Smooth muscle cell (in vitro differentiated cells): ENCODE measurements around the gene SNX5. TPM values are rescaled to one million over a fixed set of nuclear protein-coding genes. Genes with fewer than 3 reads are reported as not detected.
A peak's percentile ranks its signal among the peaks of the same experiment; 100 is the strongest.

ENCODE experiments used
- DNase-seq: peaks from one replicate; lab custom pipeline; 2025; ENCODE audit not compliant: unreplicated experiment; lab: John Stamatoyannopoulos, UW
- H2AFZ ChIP-seq: fragments of 200-600 bp; sonication (generic); 2 replicates; pipeline ENCODE4 v1.6.0; 2016; ENCODE audit warnings: antibody characterized with exemption, low read depth, mild to moderate bottlenecking
- H3F3A ChIP-seq: fragments of 200-600 bp; sonication (generic); 2 replicates; pipeline ENCODE4 v1.6.0; 2017; ENCODE audit warnings: antibody characterized with exemption, low read depth
- H3K27ac ChIP-seq: fragments of 200-600 bp; sonication (generic); 2 replicates; pipeline ENCODE4 v1.5.1; 2016; ENCODE audit warnings: low read depth, mild to moderate bottlenecking
- H3K27me3 ChIP-seq: fragments of 200-600 bp; sonication (generic); 2 replicates; pipeline ENCODE4 v1.6.1; 2016; ENCODE audit warnings: low read depth, mild to moderate bottlenecking
- H3K36me3 ChIP-seq: fragments of 200-600 bp; sonication (generic); 2 replicates; pipeline ENCODE4 v1.5.1; 2016; ENCODE audit warnings: low read depth
- H3K4me1 ChIP-seq: fragments of 200-600 bp; sonication (generic); 2 replicates; pipeline ENCODE4 v1.5.1; 2016; ENCODE audit warnings: low read depth
- H3K4me2 ChIP-seq: fragments of 200-600 bp; sonication (generic); 2 replicates; pipeline ENCODE4 v1.6.0; 2016; ENCODE audit warnings: mild to moderate bottlenecking
- H3K4me3 ChIP-seq: fragments of 200-600 bp; sonication (generic); 2 replicates; pipeline ENCODE4 v1.5.1; 2016; ENCODE audit warnings: mild to moderate bottlenecking
- H3K79me2 ChIP-seq: fragments of 200-600 bp; sonication (generic); 2 replicates; pipeline ENCODE4 v1.6.0; 2016; ENCODE audit warnings: low read depth, mild to moderate bottlenecking
- H3K9ac ChIP-seq: fragments of 200-600 bp; sonication (generic); 2 replicates; pipeline ENCODE4 v1.6.0; 2016; ENCODE audit warnings: low read depth
- H3K9me3 ChIP-seq: fragments of 200-600 bp; sonication (generic); replicated peaks from 2 replicates; pipeline ENCODE4 v1.5.1; 2016; ENCODE audit warnings: low read depth
- H4K20me1 ChIP-seq: fragments of 200-600 bp; sonication (generic); 2 replicates; pipeline ENCODE4 v1.6.0; 2016; ENCODE audit warnings: low read depth
- CTCF ChIP-seq: fragments of 200-600 bp; sonication (generic); IDR thresholded peaks from 2 replicates; pipeline ENCODE4 v1.5.1; 2017; ENCODE audit warnings: borderline replicate concordance, mild to moderate bottlenecking, antibody characterized with exemption; ENCODE audit not compliant: insufficient read depth, poor library complexity, severe bottlenecking
- WGBS: methylation state at CpG from one replicate; pipeline ENCODE4 v1.1.7; 2016; ENCODE audit warnings: low lambda C conversion rate; 5-methylcytosine and 5-hydroxymethylcytosine counted together
- polyA plus RNA-seq: library from polyadenylated mRNA; unstranded; fragments of >200 nt; fragmentation: Nextera tagmentation; extraction: Ambion mirVana; gene quantifications from 2 replicates; pipeline ENCODE4 v1.2.1, GENCODE V29; 2016
- total RNA-seq: library from RNA; depleted of rRNA; stranded (reverse); fragments of >200 nt; gene quantifications from 2 replicates; pipeline ENCODE4 v1.2.3, GENCODE V29; 2014

The SNX5 gene
- total and polyA plus RNA-seq, 2 experiments from 2014 or later: 46.3 to 100 TPM

DNA sequence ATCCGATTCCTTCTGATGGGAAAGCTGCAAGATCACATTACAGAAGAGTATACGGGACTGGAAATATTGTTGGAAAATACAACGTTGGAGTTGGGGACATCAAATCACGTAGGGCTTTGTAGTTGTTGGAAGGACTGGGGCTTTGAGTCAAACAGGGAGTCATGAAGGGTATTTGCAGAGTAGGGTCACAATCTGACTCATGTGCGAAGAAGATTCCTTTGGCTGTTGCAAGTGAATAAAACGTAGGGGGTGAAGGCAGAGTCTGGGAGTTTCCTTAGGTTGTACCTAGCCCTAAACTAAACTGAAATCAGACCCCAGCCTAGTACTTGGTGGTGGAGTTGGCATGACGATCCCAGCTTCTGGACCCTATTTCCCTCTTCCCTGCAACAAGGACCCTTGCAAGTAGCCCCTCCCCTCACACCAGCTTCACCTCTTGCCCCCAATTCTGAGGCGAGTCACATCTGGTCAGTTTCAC is 32.3 kb downstream of the SNX5 start:
- Histone ChIP-seq H3K27ac (peak overlapping the region; percentile 25), H3K9ac (no peak overlapping the region), H3F3A (peaks cover 21% of the 10 kb centered on the region), H3K36me3 (no peaks in the 10 kb centered on the region), H3K27me3 (no peaks in the 10 kb centered on the region), H3K4me1 (peaks cover 28% of the 10 kb centered on the region), H3K9me3 (no peaks in the 10 kb centered on the region), H3K4me3 (no peak overlapping the region), H4K20me1 (peaks cover 5% of the 10 kb centered on the region), H3K79me2 (no peaks in the 10 kb centered on the region), H3K4me2 (peak overlapping the region; percentile 74), H2AFZ (no peak overlapping the region)
- 59% methylated on average over 8 of the region's 8 CpGs for WGBS
- TF ChIP-seq CTCF: no peak
- DNase-seq: no peak

GRCh38 chr20:17935761-17936160 is 32.8 kb downstream of the SNX5 start:
- no peak for TF ChIP-seq CTCF
- Histone ChIP-seq H3F3A (peaks cover 21% of the 10 kb centered on the region), H3K4me1 (peaks cover 28% of the 10 kb centered on the region), H3K79me2 (no peaks in the 10 kb centered on the region), H3K9ac (no peak overlapping the region), H3K36me3 (no peaks in the 10 kb centered on the region), H3K4me3 (no peak overlapping the region), H2AFZ (no peak overlapping the region), H3K27ac (no peak overlapping the region), H3K4me2 (no peak overlapping the region), H3K27me3 (no peaks in the 10 kb centered on the region), H4K20me1 (peaks cover 5% of the 10 kb centered on the region), H3K9me3 (no peaks in the 10 kb centered on the region)
- DNase-seq: no peak
- 69% methylated on average over 9 of the region's 9 CpGs for WGBS

DNA sequence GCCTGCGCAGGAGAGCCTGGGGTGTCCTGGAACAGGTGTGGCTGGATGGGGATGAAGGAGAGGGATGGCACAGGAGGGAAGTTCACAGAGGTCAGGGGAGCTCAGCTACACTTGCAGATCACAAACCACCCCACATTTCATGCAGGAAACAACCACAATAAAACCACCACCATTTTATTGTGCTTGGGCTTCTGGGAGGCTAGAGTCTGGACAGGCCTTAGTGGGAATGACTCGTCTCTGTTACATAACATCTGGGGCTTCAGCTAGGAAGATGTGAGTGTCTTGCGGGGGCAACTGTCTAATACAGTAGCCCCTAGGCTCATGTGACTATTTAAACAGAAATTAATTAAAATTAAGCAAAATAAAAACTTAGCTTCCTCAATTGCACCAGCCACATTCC is 33.4 kb downstream of the SNX5 start:
- Histone ChIP-seq H3K9ac (no peak overlapping the region), H3K4me3 (no peak overlapping the region), H3K4me2 (no peak overlapping the region), H3K36me3 (no peaks in the 10 kb centered on the region), H3K27me3 (no peaks in the 10 kb centered on the region), H2AFZ (no peak overlapping the region), H3K9me3 (no peaks in the 10 kb centered on the region), H3K79me2 (no peaks in the 10 kb centered on the region), H3F3A (peaks cover 18% of the 10 kb centered on the region), H3K4me1 (peaks cover 28% of the 10 kb centered on the region), H4K20me1 (peaks cover 5% of the 10 kb centered on the region), H3K27ac (no peak overlapping the region)
- no peak for TF ChIP-seq CTCF
- DNase-seq: no peak
- WGBS: 72% methylated on average over 3 of the region's 3 CpGs

DNA sequence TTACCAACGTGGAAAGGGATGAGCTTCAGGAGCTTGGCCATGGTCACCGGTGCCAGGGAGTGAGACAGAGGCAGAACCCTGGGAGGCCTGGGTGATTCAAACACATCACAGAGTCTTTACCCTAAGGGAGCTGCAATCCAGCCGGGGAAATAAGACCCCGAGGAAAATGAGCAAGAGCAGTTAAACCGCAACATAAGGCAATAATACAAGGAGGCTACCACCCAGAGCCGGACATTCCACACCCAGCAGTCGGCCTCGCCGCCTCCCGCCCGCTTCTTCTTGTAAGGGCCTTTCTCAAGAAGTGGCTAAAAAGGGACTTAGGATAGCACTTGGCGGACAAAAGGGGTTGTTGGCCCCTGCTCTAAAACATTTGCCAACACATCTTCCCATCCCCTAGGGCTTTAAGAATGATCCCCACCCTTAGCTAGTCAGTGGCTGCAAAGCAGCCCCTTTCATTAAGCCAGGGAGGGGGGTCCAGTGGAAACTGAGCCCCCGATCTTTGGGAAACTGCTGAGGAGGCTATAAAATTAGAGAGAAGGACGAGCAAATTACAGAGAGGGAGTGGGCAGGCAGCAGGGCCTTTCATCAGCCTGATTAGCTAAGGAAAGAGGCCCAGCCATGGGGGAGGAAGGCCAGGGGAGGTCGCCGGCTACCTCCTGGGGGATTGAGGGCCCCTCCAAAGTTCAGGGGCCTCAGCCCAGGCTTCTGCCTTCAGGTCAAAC is 34.3 kb downstream of the SNX5 start:
- Histone ChIP-seq H3K9me3 (no peaks in the 10 kb centered on the region), H3K4me3 (no peak overlapping the region), H3K4me1 (peaks cover 28% of the 10 kb centered on the region), H4K20me1 (peaks cover 5% of the 10 kb centered on the region), H2AFZ (no peak overlapping the region), H3K79me2 (no peaks in the 10 kb centered on the region), H3K27me3 (no peaks in the 10 kb centered on the region), H3K36me3 (no peaks in the 10 kb centered on the region), H3F3A (peaks cover 10% of the 10 kb centered on the region), H3K4me2 (peak overlapping the region; percentile 50), H3K27ac (peak overlapping the region; percentile 65), H3K9ac (no peak overlapping the region)
- WGBS: 51% methylated on average over 16 of the region's 16 CpGs
- TF ChIP-seq CTCF: no peak
- no peak for DNase-seq
